Measurements from ENCODE around the gene SURF1.

- TF ChIP-seq POLR2A (IDR thresholded peaks at IDR 0.05; ENCODE audit: low read depth, low read length) (no peak), SPI1 (IDR thresholded peaks at IDR 0.05; ENCODE audit: low read depth, low read length) (no peak), TAF1 (IDR thresholded peaks at IDR 0.05; ENCODE audit: low read depth, low read length) (no peak)
Observed at GRCh38 chr9:133379153-133380086, 23.1 kb upstream of the SURF1 start.

Data from GM12891 (cell line).